LNCAP (cell line): ENCODE results near the gene LAIR2.

ENCODE experiments used
- CTCF ChIP-seq: fragments of 450-650 bp; IDR thresholded peaks from 2 replicates; pipeline ENCODE4 v1.5.1; 2017; ENCODE audit warnings: mild to moderate bottlenecking

Gene LAIR2

GRCh38 chr19:54521860-54522513, 19.4 kb downstream of the LAIR2 start:
- TF ChIP-seq CTCF = no peak

DNA sequence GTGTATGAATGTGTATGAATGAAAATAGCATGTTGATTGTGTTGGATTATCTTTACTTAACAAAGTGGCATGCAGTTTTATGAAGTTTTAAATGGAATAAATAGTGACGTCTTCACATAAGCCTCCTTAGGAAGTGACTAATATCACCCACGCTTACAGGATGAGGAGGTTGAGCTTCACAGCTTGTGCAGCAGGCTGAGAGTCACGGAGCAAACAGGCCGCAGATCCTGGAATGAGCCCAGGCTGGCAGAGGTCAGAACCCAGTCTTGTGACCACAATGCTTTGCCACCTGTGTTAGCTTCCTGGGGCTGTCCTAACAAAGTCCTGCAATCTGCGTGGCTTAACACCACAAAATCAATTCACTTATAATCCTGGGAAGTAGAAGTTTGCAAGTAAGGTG, 20.8 kb downstream of the LAIR2 start:
- no peak for TF ChIP-seq CTCF

- TF ChIP-seq CTCF = no peak
These were observed 23.0 kb downstream of the LAIR2 start for GRCh38 chr19:54525636-54526035.

DNA sequence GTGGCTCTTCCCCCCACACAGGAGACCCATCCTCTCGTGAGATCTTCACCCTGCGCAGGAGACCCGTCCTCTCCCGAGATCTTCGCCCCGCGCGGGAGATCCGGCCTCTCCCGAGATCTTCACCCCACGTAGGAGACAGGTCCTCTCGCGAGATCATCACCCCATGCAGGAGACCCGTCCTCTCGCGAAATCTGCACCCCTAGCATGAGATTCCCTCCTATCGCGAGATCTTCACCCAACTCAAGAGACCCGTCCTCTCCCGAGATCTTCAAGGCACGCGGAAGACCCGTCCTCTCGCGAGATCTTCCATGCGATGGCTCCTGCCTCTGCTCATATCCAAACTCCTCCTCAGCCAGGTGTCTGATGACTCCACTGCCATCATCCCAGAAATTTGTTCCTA, 24.3 kb downstream of the LAIR2 start:
- TF ChIP-seq CTCF = no peak

DNA sequence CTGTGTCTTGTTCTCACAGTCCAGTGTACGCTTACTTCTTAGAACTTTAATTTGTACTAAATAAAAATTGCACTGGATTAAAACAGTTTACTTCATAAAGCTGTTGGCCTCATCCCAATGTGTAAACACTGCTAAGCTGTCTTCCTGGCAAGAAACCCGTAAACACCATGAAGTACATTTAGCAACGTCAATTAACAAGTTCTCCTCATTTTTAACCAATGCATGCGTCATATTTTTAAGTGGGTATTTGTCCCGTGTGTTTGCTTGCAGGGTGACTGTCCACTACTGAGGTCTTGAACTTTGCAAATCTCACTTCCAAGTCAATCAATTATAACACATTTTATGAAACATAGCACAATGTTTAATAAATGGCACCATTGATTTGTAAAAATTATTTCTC, 28.2 kb downstream of the LAIR2 start:
- no peak for TF ChIP-seq CTCF

DNA sequence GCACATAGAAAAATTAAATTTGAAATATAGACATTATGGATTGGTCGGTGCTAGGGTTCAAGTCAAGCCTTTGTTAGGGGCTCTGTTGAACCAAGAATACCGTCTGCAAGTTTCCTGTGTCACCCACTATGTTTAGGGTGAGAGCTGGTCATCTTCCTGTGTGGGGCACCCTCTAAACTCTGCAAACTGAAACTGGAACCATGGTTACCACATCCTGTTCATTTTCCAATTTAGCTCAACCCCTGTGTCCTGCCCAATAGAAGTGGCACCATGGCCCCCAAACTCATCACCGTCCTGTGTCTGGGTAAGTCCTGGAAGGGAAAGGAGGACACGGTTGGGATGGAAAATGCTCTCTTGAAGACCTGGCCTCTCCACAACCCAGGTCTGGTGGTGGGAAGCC, 29.9 kb downstream of the LAIR2 start:
- TF ChIP-seq CTCF = no peak

DNA sequence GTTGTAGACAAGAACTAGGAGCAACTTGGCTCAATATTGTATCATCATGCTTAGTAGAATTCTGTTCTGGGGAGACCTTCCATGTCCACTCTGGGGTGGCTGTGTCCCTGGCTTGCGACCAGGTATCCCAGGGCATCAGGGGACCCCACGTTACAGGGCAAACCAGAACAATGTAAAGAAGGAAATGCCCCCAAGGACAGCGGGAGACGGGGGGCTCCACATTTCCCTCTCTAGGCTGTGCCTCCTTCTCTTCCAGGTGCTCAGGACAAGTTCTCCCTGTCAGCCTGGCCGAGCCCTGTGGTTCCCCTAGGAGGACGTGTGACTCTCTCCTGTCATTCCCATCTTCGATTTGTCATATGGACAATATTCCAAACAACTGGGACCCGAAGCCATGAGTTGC, 30.8 kb downstream of the LAIR2 start:
- no peak for TF ChIP-seq CTCF

GRCh38 chr19:54534156-54534555, 31.5 kb downstream of the LAIR2 start:
- TF ChIP-seq CTCF = no peak
